Pancreas (tissue), 10 donors: Measurements from ENCODE around the gene LAIR1. TPM values are rescaled to one million over a fixed set of nuclear protein-coding genes. Genes with fewer than 3 reads are reported as not detected.

Experiments used
- ATAC-seq, 4 donors: fragments of 200-7000 bp; cut with Tn5 transposase; one replicate each; pipeline versions ENCODE4 v1.8.0 to v1.9.1; 2020; ENCODE audit warnings: mild to moderate bottlenecking in 4 of 4, moderate library complexity in 4 of 4
- DNase-seq, 6 donors: peaks; one replicate each; pipeline ENCODE4 v3.0.0-alpha.2; 2020
- FAIRE-seq: peaks from 2 replicates; lab custom pipeline; 2012; peaks lifted over from hg19 to GRCh38; lab: Jason Lieb, UNC
- H3K27ac ChIP-seq, 4 donors: fragments of 200-600 bp; sonication (generic); 1 replicate in 3 of 4; 2 replicates in 1 of 4; pipeline versions ENCODE4 v1.5.0 to v1.8.0; 2020
- H3K27me3 ChIP-seq, 4 donors: fragments of 200-600 bp; one replicate each; pipeline ENCODE4 v1.8.0; 2021
- H3K36me3 ChIP-seq, 3 donors: fragments of 200-600 bp; sonication (generic) in 1 of 3; one replicate each; pipeline versions ENCODE4 v1.5.0 to v1.8.0; 2020 to 2021
- H3K4me1 ChIP-seq, 3 donors: fragments of 200-600 bp; one replicate each; pipeline ENCODE4 v1.8.0; 2021
- H3K4me3 ChIP-seq, 4 donors: fragments of 200-600 bp; sonication (generic) in 2 of 4; one replicate each; pipeline versions ENCODE4 v1.5.0 to v1.8.0; 2020 to 2021
- H3K9me3 ChIP-seq, 4 donors: fragments of 200-600 bp; one replicate each; pipeline ENCODE4 v1.8.0; 2021
- WGBS, 2 donors: extraction: QIAGEN DNeasy Blood & Tissue Kit; methylation state at CpG; one replicate each; pipeline ENCODE4 v1.1.7; 2013; 5-methylcytosine and 5-hydroxymethylcytosine counted together
- intact Hi-C, 3 donors: fragments of 100-400 bp; cut with DNase I; formaldehyde crosslinking; loops; one replicate each; pipeline versions ENCODE4 v1.11.1 to v1.14.2; 2022
- polyA plus RNA-seq, 2 donors: library from polyadenylated mRNA; stranded (reverse); fragments of 200-250 nt; gene quantifications; one replicate each; pipeline ENCODE4 v1.2.3, GENCODE V29; 2013
- total RNA-seq, 6 donors: library from RNA; stranded (reverse); fragmentation: NEBNext Ultra II Directional in 4 of 6; extraction: Animal tissue kit (Norgen Biotek cat#: 25700) in 4 of 6; gene quantifications; one replicate each; pipeline versions ENCODE4 v1.2.1 to v1.2.4, GENCODE V29; 2021 to 2023
- TF ChIP-seq, protein P1 (sequence below), 4 donors: fragments of 200-600 bp; sonication (generic) in 3 of 4; IDR thresholded peaks; one replicate each; pipeline versions ENCODE4 v1.5.0 to v1.8.0; 2021; ENCODE audit warnings: antibody characterized with exemption in 4 of 4
- donor health status: healthy with polysubstance abuse.
- donor health status: DM: no; HTN: no; CAD: no; lungs with moderate emphysema.
- donor health status: DM: no; HTN: no; CAD: no.
- donor health status: control.
- donor health status: control.
- donor health status: Bipolar disorder and iron deficiency.
- donor health status: DM: yes; HTN: yes; CAD: no.
- donor health status: DM: no; HTN: no; CAD: no.
- donor health status: DM: no; HTN: no; CAD: no.
- donor health status: DM: yes; HTN: yes; CAD: no.

Gene LAIR1
- total and polyA plus RNA-seq, 8 donors: 0.69 to 33.1 (median 3.1) TPM

DNA sequence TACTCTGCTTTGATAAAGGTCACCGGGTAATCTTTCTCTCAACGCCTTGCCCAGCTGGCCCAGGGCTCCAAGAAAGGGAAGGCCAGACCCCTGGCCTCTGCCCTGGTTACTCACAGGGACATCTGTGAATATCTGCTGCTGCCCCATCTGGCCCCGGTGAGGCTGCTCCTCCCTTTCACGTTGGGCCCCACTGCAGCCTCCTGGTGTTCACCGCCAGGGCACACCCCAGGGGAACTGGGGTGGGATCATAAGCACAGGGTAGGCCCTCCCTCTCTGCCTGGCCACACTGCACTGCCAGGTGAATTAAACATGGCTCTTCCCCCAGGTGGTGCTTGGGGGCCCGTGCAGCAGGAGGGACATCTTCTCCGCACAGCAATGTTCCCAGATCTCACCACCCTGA is 12.7 kb downstream of the LAIR1 start:
- no peak for FAIRE-seq
- 54 to 57% methylated on average over 7 of the region's 7 CpGs for WGBS, 2 donors

DNA sequence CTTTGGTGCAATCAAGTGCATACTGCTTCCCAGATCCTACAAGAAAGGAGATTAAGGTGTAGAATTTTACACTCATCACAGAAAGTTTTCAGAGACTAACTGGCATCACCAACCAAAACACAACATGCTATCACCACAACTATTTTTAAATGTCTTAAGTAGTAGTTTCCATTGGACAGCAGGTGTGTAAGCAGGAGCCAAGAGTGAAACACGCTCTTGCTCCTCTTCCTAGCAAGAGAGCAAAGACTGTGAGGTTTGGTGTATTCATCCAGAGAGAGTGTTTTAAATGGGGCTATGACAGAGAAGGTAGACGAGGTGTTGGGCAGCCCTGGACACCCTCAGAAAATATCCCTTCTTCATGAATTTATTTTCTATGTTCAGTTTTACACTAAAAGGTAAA is 13.3 kb downstream of the LAIR1 start:
- Histone ChIP-seq H3K36me3 (no peaks in the 10 kb centered on the region), H3K27ac (no peak overlapping the region), H3K9me3 (no peaks in the 10 kb centered on the region), H3K27me3 (no peaks in the 10 kb centered on the region), H3K4me1 (no peaks in the 10 kb centered on the region), H3K4me3 (no peak overlapping the region)
- TF ChIP-seq, protein P1, sequence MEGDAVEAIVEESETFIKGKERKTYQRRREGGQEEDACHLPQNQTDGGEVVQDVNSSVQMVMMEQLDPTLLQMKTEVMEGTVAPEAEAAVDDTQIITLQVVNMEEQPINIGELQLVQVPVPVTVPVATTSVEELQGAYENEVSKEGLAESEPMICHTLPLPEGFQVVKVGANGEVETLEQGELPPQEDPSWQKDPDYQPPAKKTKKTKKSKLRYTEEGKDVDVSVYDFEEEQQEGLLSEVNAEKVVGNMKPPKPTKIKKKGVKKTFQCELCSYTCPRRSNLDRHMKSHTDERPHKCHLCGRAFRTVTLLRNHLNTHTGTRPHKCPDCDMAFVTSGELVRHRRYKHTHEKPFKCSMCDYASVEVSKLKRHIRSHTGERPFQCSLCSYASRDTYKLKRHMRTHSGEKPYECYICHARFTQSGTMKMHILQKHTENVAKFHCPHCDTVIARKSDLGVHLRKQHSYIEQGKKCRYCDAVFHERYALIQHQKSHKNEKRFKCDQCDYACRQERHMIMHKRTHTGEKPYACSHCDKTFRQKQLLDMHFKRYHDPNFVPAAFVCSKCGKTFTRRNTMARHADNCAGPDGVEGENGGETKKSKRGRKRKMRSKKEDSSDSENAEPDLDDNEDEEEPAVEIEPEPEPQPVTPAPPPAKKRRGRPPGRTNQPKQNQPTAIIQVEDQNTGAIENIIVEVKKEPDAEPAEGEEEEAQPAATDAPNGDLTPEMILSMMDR (IDR thresholded peaks at IDR 0.05): no peak
- intact Hi-C loops: no loop called here
- DNase-seq (no peak), ATAC-seq (no peak), FAIRE-seq (no peak)
- 30 to 41% methylated on average over 2 of the region's 2 CpGs for WGBS, 2 donors

More for the DNA sequence above, 12.7 kb downstream of the LAIR1 start:
- Histone ChIP-seq H3K36me3 (no peaks in the 10 kb centered on the region), H3K27me3 (no peaks in the 10 kb centered on the region), H3K4me3 (no peak overlapping the region), H3K9me3 (no peaks in the 10 kb centered on the region), H3K27ac (no peak overlapping the region), H3K4me1 (no peaks in the 10 kb centered on the region)
- TF ChIP-seq, protein P1 (IDR thresholded peaks at IDR 0.05): no peak
- DNase-seq (no peak), ATAC-seq (no peak)
- intact Hi-C loops: no loop called here

DNA sequence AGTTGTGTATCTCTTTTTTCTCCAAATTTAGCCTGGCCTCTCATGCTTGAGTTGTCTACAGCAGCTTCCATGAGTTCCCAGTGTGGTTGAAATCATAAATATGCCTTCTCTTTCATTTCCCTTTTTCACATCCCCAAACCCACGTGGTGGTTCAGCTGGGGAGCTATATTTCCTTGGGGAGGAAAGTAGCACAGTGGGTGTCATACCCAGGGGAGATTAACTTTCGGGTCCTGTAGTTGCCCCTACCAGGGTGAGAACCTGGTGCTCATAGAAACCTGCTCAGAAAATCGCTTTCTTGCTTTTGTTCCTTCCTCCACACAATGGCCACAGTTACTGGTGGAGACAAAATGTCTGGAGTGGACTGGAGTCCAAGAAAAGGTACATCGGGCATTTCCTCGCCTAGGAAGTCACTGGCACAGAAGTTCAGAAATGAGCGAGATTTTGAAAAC is 18.8 kb downstream of the LAIR1 start:
- intact Hi-C loops: no loop called here
- FAIRE-seq (no peak), DNase-seq (no peak), ATAC-seq (peak in 2 of 4 donors; percentile 22 to 71)
- no peaks in the 10 kb centered on the region for H3K4me1 ChIP-seq
- H3K36me3 ChIP-seq: no peaks in the 10 kb centered on the region
- no peak overlapping the region for H3K4me3 ChIP-seq
- WGBS, 2 donors: 62 to 64% methylated on average over 6 of the region's 6 CpGs
- TF ChIP-seq, protein P1 (IDR thresholded peaks at IDR 0.05): no peak
- H3K27ac ChIP-seq: no peak overlapping the region
- no peaks in the 10 kb centered on the region for H3K9me3 ChIP-seq
- no peaks in the 10 kb centered on the region for H3K27me3 ChIP-seq

DNA sequence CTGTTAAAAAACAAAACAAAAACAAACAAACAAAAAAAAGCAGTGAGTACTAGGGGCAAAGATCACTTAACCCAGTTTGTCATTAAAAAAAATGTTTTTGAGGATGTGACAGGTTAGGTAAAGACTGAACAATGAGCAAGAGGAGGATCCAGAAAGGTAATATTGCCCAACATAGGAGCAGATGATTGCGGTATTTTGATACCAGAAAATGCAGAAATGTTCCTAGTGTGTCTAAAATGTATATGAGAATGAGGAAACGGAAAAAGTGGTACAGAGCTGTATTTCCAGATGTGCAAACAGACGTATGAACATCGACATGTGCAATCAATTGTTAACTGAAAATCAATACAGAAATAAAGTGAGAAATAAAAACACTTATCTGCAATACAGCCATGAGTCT is 20.9 kb downstream of the LAIR1 start:
- ATAC-seq (no peak), FAIRE-seq (no peak), DNase-seq (no peak)
- intact Hi-C loops: no loop called here
- Histone ChIP-seq H3K36me3 (no peaks in the 10 kb centered on the region), H3K4me3 (no peak overlapping the region), H3K27ac (no peak overlapping the region), H3K9me3 (no peaks in the 10 kb centered on the region), H3K27me3 (no peaks in the 10 kb centered on the region), H3K4me1 (no peaks in the 10 kb centered on the region)
- WGBS, 2 donors: 19 to 21% methylated on average over 4 of the region's 4 CpGs
- TF ChIP-seq, protein P1 (IDR thresholded peaks at IDR 0.05): no peak

DNA sequence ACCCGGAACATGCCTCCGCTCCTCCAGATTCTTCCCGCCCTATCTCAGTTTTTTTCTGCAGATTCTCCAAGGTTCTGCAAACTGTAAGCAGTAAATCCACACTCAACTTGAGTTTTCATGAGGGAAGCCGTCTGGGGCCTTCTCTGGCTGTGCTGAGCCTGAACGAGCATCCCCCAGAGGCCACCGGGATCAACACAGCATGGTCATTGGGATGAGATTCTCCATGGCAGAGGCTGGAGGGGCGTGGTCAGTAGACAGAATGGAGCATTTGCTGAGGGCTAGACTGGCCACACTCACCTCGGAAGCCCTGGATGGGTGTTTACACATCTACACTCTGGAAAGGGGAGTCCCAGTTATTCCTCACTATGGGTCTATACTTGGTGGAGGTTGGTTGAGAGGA is 23.4 kb downstream of the LAIR1 start:
- ATAC-seq (no peak), FAIRE-seq (no peak), DNase-seq (no peak)
- H3K36me3 ChIP-seq: no peaks in the 10 kb centered on the region
- no peak overlapping the region for H3K27ac ChIP-seq
- no peak overlapping the region for H3K4me3 ChIP-seq
- H3K9me3 ChIP-seq: no peaks in the 10 kb centered on the region
- TF ChIP-seq, protein P1 (IDR thresholded peaks at IDR 0.05): no peak
- H3K4me1 ChIP-seq: no peaks in the 10 kb centered on the region
- no peaks in the 10 kb centered on the region for H3K27me3 ChIP-seq
- 71 to 73% methylated on average over 8 of the region's 8 CpGs for WGBS, 2 donors
- intact Hi-C loops: no loop called here
